GM12801 (cell line): ENCODE measurements around the gene ANXA2R.

Source experiments
- CTCF ChIP-seq: IDR thresholded peaks from one replicate; pipeline ENCODE4 v1.5.1; 2011; ENCODE audit warnings: control low read depth; ENCODE audit not compliant: insufficient read length; ENCODE audit errors: extremely low read depth

The ANXA2R gene

GRCh38 chr5:42990892-42991291 is 49.2 kb downstream of the ANXA2R start:
- no peak for TF ChIP-seq CTCF
